ENCODE results near the gene GREB1L.

- TF ChIP-seq POLR2A (IDR thresholded peaks at IDR 0.05) (no peak), CTCF (IDR thresholded peaks at IDR 0.05) (no peak)
Measured at GRCh38 chr18:21331065-21331464, 89.0 kb downstream of the GREB1L start.
